HG03039 (cell line): ENCODE data around the gene LRCH4.

Experiments used
- ATAC-seq: cut with Tn5 transposase; IDR thresholded peaks from one replicate; pipeline ENCODE4 v1.9.1; 2021; ENCODE audit warnings: mild to moderate bottlenecking, moderate library complexity; ENCODE audit not compliant: unreplicated experiment

LRCH4 gene

DNA sequence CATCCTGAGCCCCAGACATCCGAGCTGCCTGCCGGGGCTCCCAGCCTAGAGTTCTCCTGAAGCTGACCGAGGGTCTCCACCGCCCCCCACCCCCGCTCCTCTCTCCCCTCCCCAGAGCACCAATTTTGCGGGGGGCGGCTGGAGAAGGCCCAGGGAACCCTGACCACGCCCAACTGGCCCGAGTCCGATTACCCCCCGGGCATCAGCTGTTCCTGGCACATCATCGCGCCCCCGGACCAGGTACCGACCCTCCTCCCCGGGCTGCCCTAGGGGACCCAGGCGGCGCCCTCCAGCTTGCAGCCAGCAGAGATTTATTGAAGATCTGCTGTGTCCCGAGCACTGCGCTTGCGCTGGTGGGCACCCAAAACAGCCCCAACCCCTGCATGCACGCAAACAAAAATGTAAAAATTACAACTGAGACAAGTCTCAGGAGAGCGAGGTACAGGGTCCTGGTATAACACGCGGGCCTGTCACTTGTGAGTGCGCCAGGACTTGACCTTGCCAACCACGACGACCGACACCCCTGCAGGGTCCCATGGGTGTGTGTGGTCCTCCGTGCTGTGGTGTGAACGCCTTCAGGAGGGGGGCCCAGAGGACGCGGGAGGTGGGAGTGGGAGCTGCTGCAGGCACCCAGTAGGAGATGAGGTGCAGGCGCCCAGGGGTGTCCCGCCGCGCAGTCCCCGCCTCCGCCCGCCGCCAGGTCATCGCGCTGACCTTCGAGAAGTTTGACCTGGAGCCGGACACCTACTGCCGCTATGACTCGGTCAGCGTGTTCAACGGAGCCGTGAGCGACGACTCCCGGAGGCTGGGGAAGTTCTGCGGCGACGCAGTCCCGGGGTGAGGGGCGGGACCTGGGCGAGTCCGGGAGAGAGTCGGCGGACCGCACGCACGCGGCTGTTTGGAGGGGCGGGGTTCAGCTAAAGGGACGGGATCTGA, 19.3 kb upstream of the LRCH4 start:
- ATAC-seq, result no peak

GRCh38 chr7:100604028-100604975, 18.4 kb upstream of the LRCH4 start:
- ATAC-seq, result no peak

DNA sequence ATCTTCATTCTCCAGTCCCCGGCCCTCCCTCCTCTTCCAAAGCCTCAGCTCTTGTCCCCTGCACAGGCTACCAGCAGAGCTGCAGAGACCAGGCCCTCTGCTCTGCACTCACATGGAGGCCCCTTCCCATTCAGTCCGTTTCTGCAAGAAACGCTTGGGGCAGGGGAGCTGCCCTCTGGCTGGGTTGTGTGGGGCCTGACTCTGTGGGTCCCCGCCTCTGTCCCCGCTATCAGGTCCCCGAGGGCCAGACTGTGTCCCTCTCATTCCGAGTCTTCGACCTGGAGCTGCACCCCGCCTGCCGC, 17.7 kb upstream of the LRCH4 start:
- ATAC-seq, result no peak

- no peak for ATAC-seq
Observed at GRCh38 chr7:100602889-100603725, 17.2 kb upstream of the LRCH4 start.

DNA sequence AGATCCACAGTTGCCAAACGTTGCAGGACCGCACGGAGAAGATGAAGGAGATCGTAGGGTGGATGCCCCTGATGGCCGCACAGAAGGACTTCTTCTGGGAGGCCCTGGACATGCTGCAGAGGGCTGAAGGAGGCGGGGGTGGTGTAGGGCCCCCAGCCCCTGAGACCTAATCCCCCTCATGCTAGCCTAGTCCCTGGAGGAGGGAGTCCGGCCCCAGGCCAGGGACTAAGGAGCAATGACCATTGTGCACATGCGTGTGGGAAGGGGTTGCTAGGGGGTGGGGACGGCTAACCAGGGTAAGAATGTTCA, 14.8 kb upstream of the LRCH4 start:
- ATAC-seq, result no peak

- no peak for ATAC-seq
Observed at GRCh38 chr7:100599911-100600729, 14.2 kb upstream of the LRCH4 start.

DNA sequence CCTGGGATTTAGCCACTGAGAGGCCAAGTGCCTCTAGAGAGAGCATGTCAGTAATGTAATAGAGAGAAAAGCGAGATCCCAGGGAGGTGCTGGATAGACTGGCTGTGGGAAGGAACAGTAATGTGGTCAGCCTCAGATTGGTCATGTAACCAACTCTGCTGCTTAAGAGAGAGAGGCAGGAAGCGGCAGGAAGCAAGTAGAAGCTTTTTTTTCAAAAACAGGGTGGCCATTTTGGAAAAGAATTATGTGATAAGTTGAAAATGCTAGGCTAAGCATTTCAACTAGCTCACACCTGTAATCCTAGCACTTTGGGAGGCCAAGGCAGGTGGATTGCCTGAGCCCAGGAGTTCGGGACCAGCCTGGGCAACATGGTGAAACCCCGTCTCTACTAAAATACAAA, 12.5 kb upstream of the LRCH4 start:
- ATAC-seq, result no peak

- ATAC-seq, result no peak
Observed at GRCh38 chr7:100595188-100595587, 9.3 kb upstream of the LRCH4 start.

GRCh38 chr7:100591596-100591995, 5.7 kb upstream of the LRCH4 start:
- no peak for ATAC-seq

DNA sequence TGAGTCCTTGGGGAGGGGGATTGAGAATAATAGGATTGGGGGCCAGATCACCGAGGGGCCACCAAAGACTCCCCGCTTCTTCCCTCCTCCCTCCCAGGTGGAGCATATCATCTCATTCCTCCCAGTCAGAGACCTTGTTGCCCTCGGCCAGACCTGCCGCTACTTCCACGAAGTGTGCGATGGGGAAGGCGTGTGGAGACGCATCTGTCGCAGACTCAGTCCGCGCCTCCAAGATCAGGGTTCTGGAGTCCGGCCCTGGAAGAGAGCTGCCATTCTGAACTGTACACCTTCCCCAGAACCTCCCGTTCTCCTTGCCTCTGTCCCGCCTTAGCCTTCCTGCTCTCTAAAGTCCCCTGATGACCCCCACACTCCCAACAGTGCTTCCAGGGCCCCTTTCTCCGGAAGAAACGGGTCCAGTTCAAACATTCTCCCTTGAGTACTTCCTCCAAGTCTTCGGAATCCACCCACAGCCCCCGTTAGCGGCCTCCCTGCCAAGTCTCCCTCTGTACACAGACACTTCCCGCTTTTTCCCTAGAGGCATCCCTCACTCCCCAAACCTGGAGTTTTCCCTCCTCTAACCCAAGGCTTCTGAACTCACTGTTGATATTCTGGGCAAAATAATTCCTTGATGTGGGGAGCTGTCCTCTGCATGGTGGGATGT, 4.3 kb upstream of the LRCH4 start:
- ATAC-seq, result no peak

GRCh38 chr7:100589341-100589947, 3.5 kb upstream of the LRCH4 start:
- ATAC-seq, result no peak

DNA sequence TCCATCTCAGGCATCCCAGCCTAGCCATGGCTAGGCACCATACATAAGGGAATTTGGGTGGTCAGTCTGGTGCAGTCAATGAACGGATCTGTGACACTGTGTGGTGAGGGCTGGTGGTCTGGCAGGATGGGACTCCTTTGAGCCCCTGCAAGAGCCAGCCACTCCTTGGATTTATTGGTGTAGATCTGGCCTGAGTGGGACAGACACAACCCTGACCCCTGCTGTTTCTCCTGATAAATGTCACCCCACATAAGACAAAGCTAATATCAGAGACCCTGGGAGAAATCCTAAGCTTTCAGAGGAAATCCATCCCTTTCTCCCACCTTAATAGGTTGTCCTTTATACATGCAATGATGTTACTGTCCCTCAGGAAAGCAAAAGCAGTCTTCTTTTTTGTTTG, 2.5 kb upstream of the LRCH4 start:
- ATAC-seq, result no peak

- peak; percentile 85 for ATAC-seq
Observed at GRCh38 chr7:100586266-100587025, 517 bp upstream of the LRCH4 start, which contains the start of gene FBXO24. Gene FBXO24, plus strand, starts transcription at chr7:100586328. Its CDS starts 298 bp downstream, at chr7:100586626.

DNA sequence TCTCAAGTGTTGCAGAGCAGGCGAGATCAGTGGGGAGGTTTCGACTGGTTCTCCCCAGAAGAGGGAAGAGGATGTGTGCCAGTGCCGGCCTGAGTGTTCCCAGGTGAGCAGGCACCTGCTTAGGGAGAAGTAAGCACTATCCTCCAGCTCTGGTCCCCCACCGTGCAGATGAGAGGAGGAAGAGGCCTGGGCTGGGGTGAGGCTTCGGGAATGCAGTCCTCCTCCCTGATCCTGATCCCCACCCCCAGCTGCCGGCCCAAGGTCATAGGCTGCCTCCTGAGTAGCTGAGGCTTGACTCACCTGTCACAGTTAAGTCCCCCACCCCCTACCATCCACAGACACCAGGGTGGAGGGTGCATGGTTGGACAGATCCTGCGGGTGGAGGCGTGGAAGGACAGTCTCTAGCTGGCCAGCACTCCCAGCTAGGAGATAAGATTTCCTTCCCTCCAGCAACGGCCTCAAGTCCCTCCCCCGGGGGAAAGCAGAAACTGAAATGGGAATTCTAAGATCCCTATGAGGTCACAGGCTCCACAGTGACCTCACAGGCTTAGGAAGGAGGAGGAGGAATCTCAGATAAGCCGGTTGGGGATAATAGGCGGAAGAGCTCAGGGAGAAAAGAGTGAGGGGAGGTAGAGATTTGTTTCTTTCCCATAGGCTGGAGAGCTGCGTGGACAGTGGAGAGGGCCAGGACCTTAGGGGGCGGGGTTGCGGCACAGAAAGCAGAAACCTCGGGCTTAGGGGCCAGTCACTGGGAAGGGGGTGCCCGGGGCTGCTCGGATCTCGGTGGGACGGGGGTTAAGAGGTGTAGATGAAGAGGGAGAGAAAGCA, 1.0 kb downstream of the LRCH4 start:
- ATAC-seq, result no peak

DNA sequence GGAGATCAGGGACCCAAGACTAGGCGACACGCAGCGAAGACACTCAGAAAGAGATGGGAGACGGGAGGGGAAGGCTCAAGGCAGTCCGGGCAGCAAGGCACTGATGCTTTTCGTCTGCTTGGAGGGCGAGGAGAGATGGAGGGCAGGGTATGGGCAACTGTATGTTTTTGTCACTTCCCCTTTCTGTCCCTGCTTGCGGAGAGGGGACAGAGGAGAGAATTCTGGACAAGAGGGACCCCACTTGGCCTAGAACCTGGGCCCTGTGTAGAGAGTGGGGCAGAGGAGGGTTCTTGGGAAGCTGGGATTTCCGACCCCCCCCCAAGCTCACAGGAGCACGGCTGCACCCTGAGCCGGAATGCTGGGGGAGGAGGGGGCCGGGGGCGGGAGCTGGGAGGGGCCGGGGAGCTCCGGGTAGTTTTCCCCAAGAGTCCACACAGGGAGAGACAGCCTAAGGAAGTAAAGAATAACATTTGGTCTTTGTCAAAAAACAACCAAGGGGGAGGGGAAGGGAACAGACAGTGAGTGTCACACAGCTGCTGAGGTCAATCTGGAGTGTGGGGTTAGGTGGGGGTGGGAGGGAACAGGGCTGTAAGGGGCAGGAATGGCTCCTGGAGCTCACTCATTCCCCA, 1.8 kb downstream of the LRCH4 start:
- ATAC-seq, result no peak

DNA sequence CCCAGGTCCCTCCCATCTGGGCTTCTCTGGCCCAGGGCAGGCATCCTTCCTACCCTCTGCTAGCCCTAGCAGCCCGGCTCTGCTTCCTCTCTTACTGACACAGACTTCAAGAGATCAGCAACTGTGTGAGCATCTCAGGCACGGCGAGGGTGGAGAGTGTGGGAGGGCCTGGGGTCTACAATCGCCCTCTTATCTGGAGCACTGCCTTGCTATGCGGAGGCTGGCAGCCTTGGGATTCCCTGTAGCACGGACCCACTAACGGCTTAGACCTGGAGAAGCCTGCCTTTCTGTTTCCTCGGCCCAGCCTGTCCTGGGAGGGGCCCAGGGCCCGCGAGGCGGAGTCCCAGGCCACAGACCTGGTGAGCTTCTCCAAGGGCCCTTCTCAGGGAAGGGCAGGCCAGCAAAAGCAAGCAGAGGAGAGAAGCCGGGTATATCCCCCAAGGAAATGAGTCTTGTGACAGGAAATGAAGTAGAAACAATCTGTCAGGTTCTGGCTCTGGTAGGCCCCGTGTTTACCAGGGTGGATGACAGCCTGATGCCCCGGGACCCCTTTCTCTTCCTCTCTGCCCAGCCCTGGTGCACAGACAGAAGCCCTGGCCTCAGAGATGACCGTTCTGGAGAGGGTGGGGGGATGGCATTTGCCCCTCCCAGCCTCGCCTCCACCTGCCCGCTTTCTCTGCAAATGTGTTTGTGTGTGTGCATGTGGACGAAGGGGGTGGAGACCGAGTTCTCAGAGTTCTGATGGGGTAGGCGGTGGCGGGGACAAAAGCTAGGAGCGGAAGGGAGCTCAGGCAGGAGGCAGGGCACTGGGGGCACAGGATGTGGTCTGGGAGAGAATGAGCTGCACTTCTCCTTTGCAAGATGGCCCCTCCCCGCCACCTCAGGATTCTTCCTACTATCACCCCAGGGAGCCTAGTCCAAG, 2.5 kb downstream of the LRCH4 start:
- no peak for ATAC-seq
